Measurements from ENCODE around the gene TLE1. TPM values are rescaled to one million over a fixed set of nuclear protein-coding genes. Genes with fewer than 3 reads are reported as not detected.

Gene TLE1
- total RNA-seq, 1 experiment from 2014 or later = 79.3 TPM

DNA sequence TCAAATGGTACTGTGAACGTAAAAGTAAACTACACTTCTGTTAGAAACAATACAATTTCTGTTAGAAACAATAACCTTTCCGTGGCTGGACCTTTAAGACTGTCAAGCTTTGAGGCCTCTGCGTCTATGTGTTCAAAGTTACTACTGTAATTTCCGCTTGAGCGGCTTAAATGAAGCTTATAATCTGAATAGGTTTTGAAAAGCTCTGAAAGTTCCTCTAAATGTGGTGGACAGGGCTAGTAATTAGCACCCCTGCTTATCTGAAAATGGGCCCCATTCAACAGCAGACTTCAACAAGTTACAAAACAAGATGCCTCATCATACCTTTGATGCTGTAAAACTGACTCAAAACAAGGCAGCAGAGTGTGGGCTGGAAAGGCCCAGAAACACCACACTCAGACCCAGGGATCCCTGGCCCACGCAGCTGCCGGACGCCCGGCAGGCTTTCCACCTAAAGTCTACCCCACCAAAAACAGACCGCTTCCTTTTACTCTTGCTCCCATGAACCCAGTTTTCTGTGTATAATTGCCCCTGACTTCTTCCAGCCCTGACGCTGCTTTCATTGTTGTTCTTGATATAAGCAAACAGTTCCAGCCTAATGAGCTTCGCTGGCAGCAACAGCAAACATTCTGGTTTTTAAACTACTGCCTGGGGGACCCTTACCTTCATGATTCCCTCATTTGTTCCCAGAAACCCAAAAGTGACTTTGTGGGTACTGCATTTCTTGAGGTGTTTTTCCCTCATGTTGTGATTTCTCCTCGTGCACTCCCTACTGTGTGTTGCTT lies 66.7 kb downstream of the TLE1 start:
- Histone ChIP-seq H3K4me1 (ENCODE audit: insufficient read depth, low read length) (peaks cover 16% of the 10 kb centered on the region; the same call in 1 of the 2 replicates), H4K8ac (replicated peaks; ENCODE audit: insufficient read length, low read depth, low read length) (no peak overlapping the region), H4K91ac (ENCODE audit: insufficient read length, low read depth, low read length) (no peak overlapping the region), H3K18ac (ENCODE audit: insufficient read length, low read depth, low read length) (no peak overlapping the region), H3T11ph (ENCODE audit: low read length) (no peak overlapping the region), H3K4me2 (ENCODE audit: insufficient read depth, insufficient read length, low read length) (no peak overlapping the region), H2BK12ac (ENCODE audit: insufficient read length, low read depth, low read length) (no peak overlapping the region), H3K79me1 (ENCODE audit: insufficient read depth, low read depth, low read length, poor library complexity, severe bottlenecking) (no peaks in the 10 kb centered on the region), H3K23ac (ENCODE audit: insufficient read length, low read depth, low read length) (no peak overlapping the region), H4K20me1 (ENCODE audit: control insufficient read depth, insufficient read depth, insufficient read length) (no peaks in the 10 kb centered on the region), H2AFZ (ENCODE audit: low read length) (no peak overlapping the region), H3K56ac (ENCODE audit: insufficient read length, low read depth, low read length) (no peak overlapping the region), H3K79me2 (ENCODE audit: insufficient read depth, low read length) (no peaks in the 10 kb centered on the region; the same call in 1 of the 2 replicates), H3K23me2 (ENCODE audit: insufficient read length, low read depth, low read length, poor library complexity, severe bottlenecking) (no peaks in the 10 kb centered on the region), H3K27me3 (ENCODE audit: insufficient read depth, low read length) (no peaks in the 10 kb centered on the region), H2BK15ac (ENCODE audit: low read depth, low read length) (no peak overlapping the region), H3K14ac (ENCODE audit: insufficient read depth, low read length) (no peak overlapping the region), H2AK5ac (ENCODE audit: insufficient read length, low read length) (no peak overlapping the region), H3K9me3 (ENCODE audit: control insufficient read depth, low read depth, low read length) (no peaks in the 10 kb centered on the region), H3K4ac (ENCODE audit: low read depth, low read length) (no peak overlapping the region), H4K5ac (ENCODE audit: insufficient read length, low read depth, low read length) (no peak overlapping the region), H2BK20ac (ENCODE audit: low read depth, low read length, poor library complexity, severe bottlenecking) (no peak overlapping the region), H2BK5ac (ENCODE audit: insufficient read length, low read length) (no peak overlapping the region), H3K9ac (ENCODE audit: extremely low read depth, insufficient read length, low read length) (no peak overlapping the region), H2BK120ac (ENCODE audit: low read depth, low read length, poor library complexity, severe bottlenecking) (no peak overlapping the region), H3K27ac (ENCODE audit: insufficient read length, low read depth, low read length) (no peak overlapping the region)
- TF ChIP-seq, protein P1, sequence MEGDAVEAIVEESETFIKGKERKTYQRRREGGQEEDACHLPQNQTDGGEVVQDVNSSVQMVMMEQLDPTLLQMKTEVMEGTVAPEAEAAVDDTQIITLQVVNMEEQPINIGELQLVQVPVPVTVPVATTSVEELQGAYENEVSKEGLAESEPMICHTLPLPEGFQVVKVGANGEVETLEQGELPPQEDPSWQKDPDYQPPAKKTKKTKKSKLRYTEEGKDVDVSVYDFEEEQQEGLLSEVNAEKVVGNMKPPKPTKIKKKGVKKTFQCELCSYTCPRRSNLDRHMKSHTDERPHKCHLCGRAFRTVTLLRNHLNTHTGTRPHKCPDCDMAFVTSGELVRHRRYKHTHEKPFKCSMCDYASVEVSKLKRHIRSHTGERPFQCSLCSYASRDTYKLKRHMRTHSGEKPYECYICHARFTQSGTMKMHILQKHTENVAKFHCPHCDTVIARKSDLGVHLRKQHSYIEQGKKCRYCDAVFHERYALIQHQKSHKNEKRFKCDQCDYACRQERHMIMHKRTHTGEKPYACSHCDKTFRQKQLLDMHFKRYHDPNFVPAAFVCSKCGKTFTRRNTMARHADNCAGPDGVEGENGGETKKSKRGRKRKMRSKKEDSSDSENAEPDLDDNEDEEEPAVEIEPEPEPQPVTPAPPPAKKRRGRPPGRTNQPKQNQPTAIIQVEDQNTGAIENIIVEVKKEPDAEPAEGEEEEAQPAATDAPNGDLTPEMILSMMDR (conservative IDR thresholded peaks at IDR 0.05) = no peak
- no peaks in the 10 kb centered on the region for H3K9me3 Mint-ChIP-seq
- H3K27ac Mint-ChIP-seq = peak overlapping the region; percentile 49 to 78 (median 65); a peak in 5 of 7 replicates
- peaks cover 54 to 59% of the 10 kb centered on the region in 2 experiments for H3K4me1 Mint-ChIP-seq
- no CpG with 5 or more reads among the region's 13 CpGs for WGBS (ENCODE audit: extremely low coverage, insufficient read length, low lambda C conversion rate)
- H3K27me3 Mint-ChIP-seq (ENCODE audit: low read depth) = no peaks in the 10 kb centered on the region
- H3K36me3 Mint-ChIP-seq (ENCODE audit: insufficient read depth in 1 of 3, low read depth in 3 of 3) = peaks cover 21 to 30% (median 26%) of the 10 kb centered on the region in 3 experiments; a peak in 6 of 7 replicates
- no peak for DNase-seq
- no peak overlapping the region for H3K4me3 Mint-ChIP-seq
